ENCODE results near the gene PCDHGA10.
"Not testable (repeated sequence)": the region's sequence is repeated elsewhere in the genome, so short reads cannot be mapped to it uniquely, and the experiment has no call there.

PCDHGA10 gene

GRCh38 chr5:141420855-141421488 lies 8.2 kb downstream of the PCDHGA10 start, which contains the start of gene PCDHGA11:
Gene PCDHGA11 (plus strand): TSS chr5:141421051. CDS start chr5:141421228, 177 bp downstream.
- no peak for DNase-seq (ENCODE audit: low spot score)

GRCh38 chr5:141421489-141421855 lies 8.7 kb downstream of the PCDHGA10 start:
- no peak for DNase-seq (ENCODE audit: low spot score)

- DNase-seq (ENCODE audit: low spot score): no peak
Measured at GRCh38 chr5:141422742-141423291, 10.0 kb downstream of the PCDHGA10 start.

- DNase-seq (ENCODE audit: low spot score): no peak
Measured at GRCh38 chr5:141427783-141428426, 15.1 kb downstream of the PCDHGA10 start.

GRCh38 chr5:141430332-141431113 lies 17.7 kb downstream of the PCDHGA10 start, which contains the start of gene PCDHGA12:
Gene PCDHGA12 (plus strand): TSS chr5:141430507. CDS start chr5:141430760, 253 bp downstream.
- no peak for DNase-seq (ENCODE audit: low spot score)

GRCh38 chr5:141431286-141431685 lies 18.5 kb downstream of the PCDHGA10 start:
- no peak for DNase-seq (ENCODE audit: low spot score)

- not testable (repeated sequence) for DNase-seq (ENCODE audit: low spot score)
Measured at GRCh38 chr5:141432308-141432707, 19.5 kb downstream of the PCDHGA10 start.

- DNase-seq (ENCODE audit: low spot score): not testable (repeated sequence)
Measured at GRCh38 chr5:141432726-141433125, 19.9 kb downstream of the PCDHGA10 start.

GRCh38 chr5:141434006-141434405 lies 21.2 kb downstream of the PCDHGA10 start:
- no peak for DNase-seq (ENCODE audit: low spot score)

- no peak for DNase-seq (ENCODE audit: low spot score)
Measured at GRCh38 chr5:141437221-141437620, 24.4 kb downstream of the PCDHGA10 start.

GRCh38 chr5:141439411-141440141 lies 26.8 kb downstream of the PCDHGA10 start:
- no peak for DNase-seq (ENCODE audit: low spot score)

GRCh38 chr5:141440341-141440740 lies 27.6 kb downstream of the PCDHGA10 start:
- no peak for DNase-seq (ENCODE audit: low spot score)

- DNase-seq (ENCODE audit: low spot score): no peak
Measured at GRCh38 chr5:141441571-141442170, 28.9 kb downstream of the PCDHGA10 start.

GRCh38 chr5:141465351-141465750 lies 52.6 kb downstream of the PCDHGA10 start:
- no peak for DNase-seq (ENCODE audit: low spot score)

Measured in LoVo (cell line).